PC-9 (cell line): Measurements from ENCODE around the gene COPB1.

Experiments
- CTCF ChIP-seq: fragments of 200-600 bp; sonication (generic); conservative IDR thresholded peaks from 2 replicates; pipeline ENCODE4 v1.6.1; 2017; ENCODE audit warnings: mixed run types, antibody characterized with exemption, mild to moderate bottlenecking, moderate library complexity
- EZH2 ChIP-seq: fragments of 200-600 bp; sonication (generic); IDR thresholded peaks from 2 replicates; pipeline ENCODE4 v1.8.0; 2017; ENCODE audit warnings: antibody characterized with exemption, low read depth

DNA sequence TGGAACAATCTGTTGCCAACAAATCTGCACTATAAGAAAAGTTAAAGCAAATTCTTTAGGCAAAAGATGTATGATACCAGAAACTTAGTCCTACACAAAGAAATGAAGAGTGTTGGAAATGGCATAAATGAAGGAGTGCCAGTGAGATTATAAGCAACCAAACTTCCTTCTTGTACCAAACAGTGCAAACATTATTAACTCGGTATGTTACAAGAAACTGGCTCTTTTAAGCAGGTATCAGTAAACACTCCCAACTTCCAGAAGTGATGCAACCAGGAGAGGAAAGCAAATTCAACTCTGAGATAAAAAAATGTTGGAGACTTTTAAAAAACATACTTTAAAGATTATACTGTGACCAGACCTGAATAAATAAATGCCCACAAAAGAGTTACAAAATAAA is 28.5 kb downstream of the COPB1 start:
- no peak for TF ChIP-seq CTCF
- TF ChIP-seq EZH2 = no peak
